Neural cell (in vitro differentiated cells): ENCODE measurements around the gene SLC26A4.

ENCODE experiments used
- CTCF ChIP-seq: fragments of 450-650 bp; IDR thresholded peaks from 2 replicates; pipeline ENCODE4 v1.5.1; 2014; ENCODE audit warnings: antibody characterized with exemption, mild to moderate bottlenecking, moderate library complexity; ENCODE audit not compliant: poor library complexity, severe bottlenecking
- EP300 ChIP-seq: fragments of 450-650 bp; conservative IDR thresholded peaks from 2 replicates; pipeline ENCODE4 v1.6.1; 2014; ENCODE audit warnings: antibody characterized with exemption, mild to moderate bottlenecking, moderate library complexity; ENCODE audit not compliant: poor library complexity, severe bottlenecking
- EZH2 ChIP-seq: fragments of 200-600, 300-800 bp; shearing (Covaris generic), sonication (generic); IDR thresholded peaks from 2 replicates; pipeline ENCODE4 v1.6.1; 2014; ENCODE audit warnings: antibody characterized with exemption, low read length, borderline replicate concordance, mild to moderate bottlenecking; ENCODE audit not compliant: insufficient read depth, poor library complexity, severe bottlenecking
- REST ChIP-seq: IDR thresholded peaks from 2 replicates; pipeline ENCODE4 v1.6.1; 2012; ENCODE audit warnings: borderline replicate concordance
- TAF1 ChIP-seq: IDR thresholded peaks from 2 replicates; pipeline ENCODE4 v1.6.1; 2012; ENCODE audit warnings: low read depth

GRCh38 chr7:107613439-107613838 is 47.2 kb upstream of the SLC26A4 start:
- TF ChIP-seq EZH2 (no peak), CTCF (no peak), EP300 (no peak), REST (no peak), TAF1 (no peak)
